Body of pancreas (tissue), 4 donors: ENCODE results near the gene ZNF692.

Experiments
- POLR2A ChIP-seq, 3 donors: fragments of 450-650 bp; IDR thresholded peaks; one replicate each; pipeline ENCODE4 v1.6.1; 2016; ENCODE audit warnings: antibody characterized with exemption in 3 of 3, mild to moderate bottlenecking in 2 of 3
- TF ChIP-seq, protein P1 (sequence below), 7 experiments: fragments of 450-650 bp in 4 of 7; fragments of 200-600 bp in 3 of 7; sonication (generic) in 3 of 7; IDR thresholded peaks; one replicate each; pipeline ENCODE4 v1.5.1; 2016 to 2019; ENCODE audit warnings: antibody characterized with exemption in 7 of 7

- TF ChIP-seq, protein P1, sequence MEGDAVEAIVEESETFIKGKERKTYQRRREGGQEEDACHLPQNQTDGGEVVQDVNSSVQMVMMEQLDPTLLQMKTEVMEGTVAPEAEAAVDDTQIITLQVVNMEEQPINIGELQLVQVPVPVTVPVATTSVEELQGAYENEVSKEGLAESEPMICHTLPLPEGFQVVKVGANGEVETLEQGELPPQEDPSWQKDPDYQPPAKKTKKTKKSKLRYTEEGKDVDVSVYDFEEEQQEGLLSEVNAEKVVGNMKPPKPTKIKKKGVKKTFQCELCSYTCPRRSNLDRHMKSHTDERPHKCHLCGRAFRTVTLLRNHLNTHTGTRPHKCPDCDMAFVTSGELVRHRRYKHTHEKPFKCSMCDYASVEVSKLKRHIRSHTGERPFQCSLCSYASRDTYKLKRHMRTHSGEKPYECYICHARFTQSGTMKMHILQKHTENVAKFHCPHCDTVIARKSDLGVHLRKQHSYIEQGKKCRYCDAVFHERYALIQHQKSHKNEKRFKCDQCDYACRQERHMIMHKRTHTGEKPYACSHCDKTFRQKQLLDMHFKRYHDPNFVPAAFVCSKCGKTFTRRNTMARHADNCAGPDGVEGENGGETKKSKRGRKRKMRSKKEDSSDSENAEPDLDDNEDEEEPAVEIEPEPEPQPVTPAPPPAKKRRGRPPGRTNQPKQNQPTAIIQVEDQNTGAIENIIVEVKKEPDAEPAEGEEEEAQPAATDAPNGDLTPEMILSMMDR (IDR thresholded peaks at IDR 0.05) = peak; percentile 54 to 88 (median 84)
- TF ChIP-seq POLR2A (IDR thresholded peaks at IDR 0.05) = no peak
Measured at GRCh38 chr1:248807067-248807737, 51.7 kb downstream of the ZNF692 start.
